Transverse colon (tissue), 3 donors: ENCODE results near the gene DNAJB13.

ENCODE experiments used
- CTCF ChIP-seq, 5 experiments: fragments of 200-600 bp in 3 of 5; fragments of 450-650 bp in 2 of 5; sonication (generic) in 3 of 5; IDR thresholded peaks; 1 replicate in 2 of 5; 2 replicates in 3 of 5; pipeline ENCODE4 v1.5.1; 2016 to 2017; ENCODE audit warnings: antibody characterized with exemption in 5 of 5, inconsistent platforms in 3 of 5, mild to moderate bottlenecking in 2 of 5, moderate library complexity in 1 of 5
- EP300 ChIP-seq: sonication (generic); formaldehyde crosslinking; IDR thresholded peaks from one replicate; pipeline ENCODE4 v1.6.1; 2017; ENCODE audit warnings: antibody characterized with exemption, low read depth
- POLR2A ChIP-seq: fragments of 450-650 bp; IDR thresholded peaks from one replicate; pipeline ENCODE4 v1.6.1; 2016; ENCODE audit warnings: antibody characterized with exemption, mild to moderate bottlenecking, moderate library complexity

GRCh38 chr11:74019860-74020259 lies 69.0 kb downstream of the DNAJB13 start:
- no peak for TF ChIP-seq CTCF (IDR thresholded peaks at IDR 0.05)
- TF ChIP-seq POLR2A, result no peak
- no peak for TF ChIP-seq EP300
